Choroid plexus epithelial cell (primary cell): Measurements from ENCODE around the gene GMEB2.

Source experiments
- DNase-seq: peaks from one replicate; pipeline ENCODE4 v3.0.0-alpha.2; 2010; ENCODE audit warnings: low read depth
- H3K4me3 ChIP-seq: 2 replicates; pipeline ENCODE4 v1.5.1; 2011; ENCODE audit warnings: low read depth, mild to moderate bottlenecking, control low read depth, low read length, moderate library complexity
- CTCF ChIP-seq: conservative IDR thresholded peaks from 2 replicates; pipeline ENCODE4 v1.5.1; 2011; ENCODE audit warnings: low read depth, mild to moderate bottlenecking, control low read depth, inconsistent platforms, low read length, moderate library complexity

The GMEB2 gene

GRCh38 chr20:63591147-63591533 is 35.8 kb downstream of the GMEB2 start:
- H3K4me3 ChIP-seq, result no peak overlapping the region
- no peak for TF ChIP-seq CTCF
- no peak for DNase-seq

GRCh38 chr20:63590218-63591146 is 36.4 kb downstream of the GMEB2 start:
- no peak for TF ChIP-seq CTCF
- no peak overlapping the region for H3K4me3 ChIP-seq
- no peak for DNase-seq

GRCh38 chr20:63589261-63590217 is 37.4 kb downstream of the GMEB2 start:
- no peak for DNase-seq
- no peak for TF ChIP-seq CTCF
- no peak overlapping the region for H3K4me3 ChIP-seq

GRCh38 chr20:63588641-63589041 is 38.3 kb downstream of the GMEB2 start:
- TF ChIP-seq CTCF, result no peak
- H3K4me3 ChIP-seq, result no peak overlapping the region
- no peak for DNase-seq

GRCh38 chr20:63587776-63588591 is 38.9 kb downstream of the GMEB2 start:
- no peak for DNase-seq
- H3K4me3 ChIP-seq, result no peak overlapping the region
- TF ChIP-seq CTCF, result no peak

GRCh38 chr20:63587256-63587655 is 39.6 kb downstream of the GMEB2 start:
- DNase-seq, result no peak
- H3K4me3 ChIP-seq, result no peak overlapping the region
- no peak for TF ChIP-seq CTCF
